SIG-M5 treated with dmso at 0.1 percent for 504 hours (cell line): ENCODE data around the gene ACTR1B.
"Not testable (repeated sequence)": the region's sequence is repeated elsewhere in the genome, so short reads cannot be mapped to it uniquely, and the experiment has no call there.

Experiments used
- DNase-seq: peaks from one replicate; lab custom pipeline; 2025; ENCODE audit not compliant: unreplicated experiment; lab: John Stamatoyannopoulos, UW

The ACTR1B gene

DNA sequence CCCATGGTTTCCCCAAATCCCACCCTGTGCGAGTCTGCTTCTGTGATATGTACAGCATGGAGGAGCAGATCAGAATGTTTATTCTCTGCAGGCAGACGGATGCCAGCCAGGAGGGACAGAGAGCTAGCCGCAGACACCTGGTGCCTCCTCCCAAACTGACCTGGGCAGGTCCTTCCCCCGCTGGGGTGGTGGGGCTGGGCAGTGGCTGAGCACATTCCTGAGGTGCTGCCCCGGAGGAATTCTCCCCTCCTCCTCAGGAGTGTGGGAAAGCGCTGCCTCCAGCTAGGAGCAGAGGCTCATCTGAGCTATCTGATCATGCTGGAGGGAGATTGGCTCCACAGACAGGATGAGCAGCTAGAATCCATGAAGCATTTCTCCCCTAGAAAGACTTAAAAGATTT is 27.3 kb upstream of the ACTR1B start:
- no peak for DNase-seq

DNA sequence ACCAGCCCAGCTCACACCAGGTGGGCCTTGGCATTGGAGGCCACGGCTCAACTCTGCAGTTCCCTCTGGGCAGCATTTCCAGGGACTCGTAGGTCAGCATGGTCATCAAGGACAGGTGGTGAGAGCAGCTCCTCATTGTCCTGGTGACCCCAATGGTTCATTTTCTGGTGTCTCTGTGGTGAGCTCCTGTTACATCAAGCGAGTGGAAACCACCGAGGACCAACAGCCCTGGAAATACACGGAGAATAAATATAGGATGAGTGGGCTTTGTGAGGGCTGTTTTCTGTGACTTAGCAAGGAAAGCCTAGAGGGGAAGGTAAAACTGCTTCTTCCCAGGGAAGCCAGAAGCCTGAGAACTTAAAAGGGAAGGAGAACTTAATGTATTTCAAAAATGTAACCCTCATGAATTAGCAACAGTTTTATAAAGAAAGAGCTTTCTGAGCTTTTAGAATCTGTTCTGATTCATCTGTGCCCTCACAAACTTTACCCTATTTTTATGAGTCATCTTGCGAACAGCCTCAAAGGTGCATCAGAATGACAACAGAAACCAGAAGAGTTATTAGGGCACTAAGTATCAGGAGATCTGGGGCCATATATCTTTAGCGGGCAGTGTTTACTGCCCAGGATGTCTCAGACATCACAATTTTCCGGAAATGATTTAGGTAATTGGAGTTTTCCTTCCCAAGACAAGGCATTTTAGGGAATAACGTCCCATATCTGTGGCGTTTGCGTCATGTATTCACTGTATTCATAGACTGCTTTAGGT is 24.4 kb upstream of the ACTR1B start:
- DNase-seq = no peak

DNA sequence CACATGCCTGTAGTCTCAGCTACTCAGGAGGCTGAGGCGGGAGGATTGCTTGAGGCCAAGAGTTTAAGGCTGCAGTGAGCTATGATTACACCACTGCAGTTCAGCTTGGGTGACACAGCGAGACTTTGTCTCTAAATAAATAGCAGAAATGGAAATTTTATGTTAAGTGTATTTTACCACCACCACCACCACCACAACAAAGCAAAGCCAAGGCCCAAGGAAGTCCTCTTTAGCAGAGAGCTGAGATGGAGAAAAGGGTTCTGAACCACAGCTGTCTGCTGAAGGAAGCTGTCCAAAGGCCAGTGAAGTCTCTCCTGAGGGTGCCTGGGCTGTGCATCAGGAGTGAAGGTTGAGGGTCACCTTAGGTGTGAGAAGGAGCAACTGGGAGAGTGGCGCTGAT is 23.4 kb upstream of the ACTR1B start:
- DNase-seq = not testable (repeated sequence)

DNA sequence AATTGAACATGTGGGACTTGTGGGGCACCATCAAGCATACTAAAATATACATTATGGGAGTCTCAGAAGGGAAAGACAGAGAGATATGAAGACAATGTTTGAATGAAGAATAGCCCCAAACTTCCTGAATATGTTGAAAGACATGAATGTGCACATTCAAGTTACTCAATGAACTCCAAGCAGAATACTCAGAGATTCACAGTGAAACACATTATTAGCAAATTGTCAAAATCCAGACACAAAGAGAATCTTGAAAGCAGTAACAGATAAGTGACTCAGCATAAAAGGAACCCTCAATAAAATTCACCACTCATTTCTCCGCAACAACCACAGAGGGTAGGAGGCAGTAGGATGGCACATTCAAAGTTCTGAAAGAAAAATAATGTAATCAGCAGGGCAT is 14.5 kb upstream of the ACTR1B start:
- DNase-seq = peak; percentile 85

DNA sequence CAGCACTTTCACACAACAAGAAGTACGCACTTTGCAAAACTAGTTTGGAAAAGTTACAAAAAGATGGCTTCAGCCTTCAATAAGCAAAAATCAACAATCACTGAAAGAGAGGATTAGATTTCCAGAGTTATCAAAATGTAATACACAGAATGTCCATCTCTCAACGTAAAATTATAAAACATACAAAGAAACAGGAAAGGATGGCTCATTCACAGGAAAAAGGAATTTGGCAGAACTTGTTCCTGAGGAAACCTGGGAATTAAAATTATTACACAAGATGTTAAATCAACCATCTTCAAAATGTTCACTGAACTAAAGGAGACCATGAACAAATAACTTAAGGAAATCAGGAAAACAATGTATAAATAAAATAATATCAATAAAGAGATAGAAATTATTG is 13.6 kb upstream of the ACTR1B start:
- DNase-seq = no peak

DNA sequence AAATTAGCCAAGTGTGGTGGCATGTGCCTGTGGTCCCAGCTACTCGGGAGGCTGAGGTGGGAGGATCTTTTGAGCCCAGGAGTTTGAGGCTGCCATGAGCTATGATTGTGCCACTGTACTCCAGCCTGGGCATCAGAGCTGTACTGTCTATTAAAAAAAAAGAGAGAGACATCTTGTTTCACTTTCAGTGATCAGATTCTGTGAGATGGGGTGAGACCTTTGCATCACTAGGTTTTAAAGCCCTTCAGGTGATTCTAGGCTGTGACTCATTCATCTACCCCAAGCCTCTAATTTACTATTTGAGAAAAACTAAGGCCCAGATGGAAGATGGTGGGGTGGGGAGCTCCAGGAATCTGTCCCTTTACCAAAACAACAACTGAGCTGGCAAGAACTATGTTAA is 12.8 kb upstream of the ACTR1B start:
- DNase-seq = no peak

DNA sequence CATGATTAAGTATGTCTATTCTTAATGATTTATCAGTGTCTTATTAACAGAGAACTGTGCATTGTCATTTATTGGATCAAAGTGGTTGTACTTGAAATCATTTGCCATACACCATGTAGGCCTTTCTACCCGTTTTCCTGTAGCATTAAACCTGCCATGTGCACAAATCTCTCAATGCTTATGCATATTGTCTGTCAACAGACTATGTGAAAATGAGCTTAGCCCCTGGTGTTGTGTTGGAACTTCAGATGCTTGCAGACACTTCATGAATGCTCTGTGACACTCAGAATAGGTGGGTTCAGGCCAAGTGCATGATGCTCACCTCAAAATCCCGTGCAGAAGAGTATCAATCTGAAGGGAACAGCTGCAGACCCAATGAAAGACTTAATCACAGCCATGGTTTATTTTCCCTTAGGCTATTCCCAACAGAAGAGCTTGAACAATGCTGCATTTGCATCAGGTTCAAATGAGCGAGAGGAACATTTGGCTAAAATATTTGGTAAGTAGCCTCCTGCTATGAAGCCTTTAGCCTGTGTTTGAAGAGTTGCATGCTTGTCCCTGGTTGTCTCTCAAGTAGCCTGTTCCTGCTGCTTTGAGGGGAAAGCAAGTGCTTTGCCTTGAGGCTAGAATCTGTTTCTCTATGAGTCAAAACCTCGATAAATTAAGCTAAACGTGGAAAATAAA is 11.7 kb upstream of the ACTR1B start:
- no peak for DNase-seq

DNA sequence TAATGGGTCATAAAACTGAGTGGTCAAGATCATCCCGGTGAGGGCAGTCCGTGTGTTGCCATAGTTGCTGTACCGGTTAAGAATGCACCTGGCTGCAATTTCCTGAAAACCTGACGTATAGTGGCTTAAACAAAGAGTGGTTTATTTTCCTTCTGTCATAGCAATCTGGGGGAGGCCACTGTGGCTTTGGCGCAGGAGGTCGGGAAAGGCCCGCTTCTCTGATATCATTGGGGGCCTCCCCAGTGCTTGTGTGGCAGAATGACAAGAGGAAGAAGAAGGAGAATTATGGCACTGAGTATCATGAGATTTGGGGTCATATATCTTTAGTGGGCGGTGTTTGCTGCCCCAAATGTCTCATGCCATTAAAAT is 10.1 kb upstream of the ACTR1B start:
- no peak for DNase-seq

DNA sequence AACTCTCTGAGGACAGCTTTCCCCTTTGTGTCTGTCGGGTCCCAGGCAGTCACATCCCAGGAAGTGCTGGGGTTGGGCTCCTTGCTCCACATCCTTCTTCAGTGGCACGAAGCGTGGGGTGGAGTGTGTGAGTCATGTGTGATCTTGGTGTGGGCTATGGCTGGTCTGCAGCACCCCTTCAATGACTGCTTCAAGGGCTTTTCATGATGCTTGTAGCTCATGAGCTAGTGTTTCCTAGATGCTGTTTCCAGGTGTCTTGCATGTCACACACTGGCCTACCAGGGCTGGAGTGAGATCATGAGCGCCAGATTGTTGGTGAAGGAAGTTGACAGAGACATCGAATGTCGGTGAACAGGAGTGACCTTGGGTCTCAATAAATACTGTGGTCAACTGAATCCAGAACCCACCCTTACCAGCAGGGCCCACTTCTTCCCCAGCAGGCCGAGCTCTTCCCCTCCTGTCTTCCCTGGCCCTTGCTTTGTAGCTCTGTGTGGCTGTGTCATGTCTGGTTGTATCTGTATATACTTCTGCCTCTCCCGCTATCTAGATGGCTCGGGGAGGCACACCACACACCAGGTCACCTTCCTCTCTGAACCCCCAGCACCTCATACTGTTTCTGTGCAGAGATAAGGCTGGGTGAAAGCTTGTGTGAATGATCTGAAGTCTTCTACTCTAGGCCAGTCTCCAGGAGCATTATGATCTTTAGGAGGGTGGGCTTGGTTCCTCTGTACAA is 9.5 kb upstream of the ACTR1B start:
- DNase-seq = no peak

DNA sequence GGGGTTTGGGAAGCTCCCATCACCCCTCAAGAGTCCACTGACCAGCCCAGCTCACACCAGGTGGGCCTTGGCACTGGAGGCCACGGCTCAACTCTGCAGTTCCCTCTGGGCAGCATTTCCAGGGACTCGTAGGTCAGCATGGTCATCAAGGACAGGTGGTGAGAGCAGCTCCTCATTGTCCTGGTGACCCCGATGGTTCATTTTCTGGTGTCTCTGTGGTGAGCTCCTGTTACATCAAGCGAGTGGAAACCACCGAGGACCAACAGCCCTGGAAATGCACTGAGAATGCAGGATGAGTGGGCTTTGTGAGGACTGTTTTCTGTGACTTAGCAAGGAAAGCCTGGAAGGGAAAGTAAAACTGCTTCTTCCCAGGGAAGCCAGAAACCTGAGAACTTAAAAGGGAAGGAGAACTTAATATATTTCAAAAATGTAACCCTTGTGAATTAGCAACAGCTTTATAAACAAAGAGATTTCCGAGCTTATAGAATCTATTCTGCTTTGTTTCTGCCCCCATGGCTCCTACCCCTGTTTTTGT is 8.8 kb upstream of the ACTR1B start:
- DNase-seq = not testable (repeated sequence)

DNA sequence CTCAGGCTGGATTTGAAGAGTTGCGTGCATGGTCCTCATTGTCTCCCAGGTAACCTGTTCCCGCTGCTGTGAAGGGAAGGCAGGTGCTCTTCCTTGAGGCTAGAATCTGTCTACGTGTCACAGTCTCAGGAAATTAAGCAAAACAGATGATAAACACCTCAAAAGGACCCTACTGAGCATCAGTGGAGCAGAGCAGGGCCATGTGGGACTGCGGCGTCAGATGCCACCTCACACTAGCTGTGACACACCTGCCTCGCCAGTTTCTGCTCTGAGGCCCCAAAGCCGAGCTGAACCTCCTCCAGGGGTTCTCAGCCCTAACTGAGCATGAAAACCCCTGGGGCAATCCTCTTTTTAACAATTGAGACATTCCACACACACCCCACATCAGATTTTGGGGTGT is 7.7 kb upstream of the ACTR1B start:
- no peak for DNase-seq

DNA sequence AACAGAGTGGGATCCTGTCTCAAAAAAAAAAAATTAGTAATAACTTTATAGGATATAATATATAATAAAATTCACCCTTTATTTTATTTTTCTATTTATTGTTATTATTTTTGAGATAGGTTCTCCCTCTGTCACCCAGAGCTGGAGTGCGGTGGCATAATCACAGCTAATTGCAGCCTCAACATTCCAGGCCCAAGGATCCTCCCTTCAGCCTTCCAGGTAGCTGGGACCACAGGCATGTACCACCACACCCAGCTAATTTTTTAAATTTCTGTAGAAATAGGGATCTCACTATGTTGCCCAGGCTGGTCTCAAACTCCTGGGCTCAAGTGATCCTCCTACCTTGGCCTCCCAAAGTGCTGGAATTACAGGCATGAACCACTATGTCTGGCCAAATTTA is 6.6 kb upstream of the ACTR1B start:
- DNase-seq = no peak

DNA sequence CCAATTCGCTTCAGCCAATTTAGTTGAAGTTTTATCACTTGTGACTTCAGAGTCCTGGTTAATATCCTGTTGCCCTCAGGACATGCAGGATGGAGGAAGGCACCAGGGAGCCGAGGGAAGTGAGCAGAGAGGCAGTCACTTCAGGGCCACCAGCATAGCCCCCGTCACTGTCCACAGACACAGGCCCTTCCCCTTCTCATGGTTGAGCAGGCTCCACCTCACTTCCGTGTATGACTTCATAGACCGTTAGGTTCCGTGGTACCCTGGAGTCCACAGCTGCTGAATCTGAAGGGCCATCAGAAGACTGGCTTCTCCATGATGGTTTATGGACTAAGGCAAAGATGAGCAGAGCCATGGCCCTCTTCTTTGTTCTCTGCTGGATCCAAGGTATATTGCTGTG is 5.6 kb upstream of the ACTR1B start, which contains the start of gene C2orf92:
TSS of gene C2orf92 (plus strand) at position 266 of the 400 bp plus-strand sequence. CDS start at position 342, 76 bp downstream.
- no peak for DNase-seq

DNA sequence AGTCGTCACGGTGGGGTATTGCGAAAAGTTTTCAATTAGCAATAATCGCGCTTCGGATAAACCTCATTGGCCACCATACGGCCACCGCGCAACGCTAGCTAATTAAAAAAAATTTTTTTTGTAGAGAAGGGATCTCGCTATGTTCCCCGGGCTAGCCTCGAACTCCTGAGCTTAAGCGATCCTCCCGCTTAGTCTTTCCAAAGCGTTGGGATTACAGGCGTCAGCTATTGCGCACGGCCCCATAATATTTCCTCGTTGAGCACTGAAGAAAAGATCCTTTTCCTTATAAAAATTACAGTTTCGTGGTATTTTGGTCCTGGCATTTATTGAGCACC is 759 bp upstream of the ACTR1B start:
- DNase-seq = no peak

DNA sequence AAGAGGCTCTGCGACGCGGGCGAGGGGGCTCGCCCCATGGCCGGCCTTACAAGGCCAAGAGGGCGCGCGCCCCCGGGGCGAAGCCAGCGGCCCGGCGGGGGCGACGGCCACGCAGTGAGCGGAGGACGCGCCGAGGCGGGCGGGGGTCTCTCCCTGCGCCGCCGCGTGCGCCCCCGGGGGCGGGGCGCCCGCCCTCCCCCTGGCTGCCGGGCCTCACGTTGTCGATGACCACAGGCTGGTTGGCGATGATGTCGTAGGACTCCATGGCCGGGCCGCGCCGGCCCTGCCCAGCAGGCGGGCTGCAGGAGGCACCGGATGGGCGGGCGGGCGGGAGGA is 250 bp downstream of the ACTR1B start:
- no peak for DNase-seq

DNA sequence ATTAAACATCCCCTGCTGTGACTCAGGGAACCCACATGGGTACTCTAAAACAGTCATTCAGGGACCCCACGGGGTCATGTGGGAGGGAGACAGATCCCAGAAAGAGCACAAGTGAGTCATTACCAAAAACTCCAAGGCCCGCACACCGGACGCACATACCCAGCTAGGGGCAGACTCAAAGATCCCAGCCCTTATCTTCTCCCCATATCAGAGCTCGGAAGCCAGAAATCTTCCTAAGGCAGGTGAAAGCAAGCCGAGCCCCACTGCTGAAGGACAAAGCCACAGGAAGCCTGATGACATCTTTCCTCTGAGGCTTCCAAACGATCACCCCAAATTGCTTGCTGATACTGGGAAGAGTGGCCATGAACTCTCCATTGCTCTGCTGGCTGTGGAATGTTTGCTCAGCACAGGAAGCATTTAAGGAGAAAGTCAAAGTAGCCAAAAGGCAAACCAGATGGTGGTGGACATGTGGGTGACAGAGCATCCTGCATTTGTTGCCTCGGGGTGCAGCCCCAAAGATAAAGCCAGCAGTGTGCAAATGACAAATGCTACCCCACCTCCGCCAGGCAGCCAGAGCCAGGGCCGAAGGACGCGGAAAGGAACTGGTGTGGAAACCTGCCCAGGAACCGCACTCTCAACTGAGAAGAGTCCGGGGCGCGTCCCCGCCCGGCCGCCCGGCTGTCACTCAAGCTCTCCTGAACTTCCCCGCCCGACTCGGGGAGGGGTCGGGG is 784 bp downstream of the ACTR1B start:
- DNase-seq = peak; percentile 87

DNA sequence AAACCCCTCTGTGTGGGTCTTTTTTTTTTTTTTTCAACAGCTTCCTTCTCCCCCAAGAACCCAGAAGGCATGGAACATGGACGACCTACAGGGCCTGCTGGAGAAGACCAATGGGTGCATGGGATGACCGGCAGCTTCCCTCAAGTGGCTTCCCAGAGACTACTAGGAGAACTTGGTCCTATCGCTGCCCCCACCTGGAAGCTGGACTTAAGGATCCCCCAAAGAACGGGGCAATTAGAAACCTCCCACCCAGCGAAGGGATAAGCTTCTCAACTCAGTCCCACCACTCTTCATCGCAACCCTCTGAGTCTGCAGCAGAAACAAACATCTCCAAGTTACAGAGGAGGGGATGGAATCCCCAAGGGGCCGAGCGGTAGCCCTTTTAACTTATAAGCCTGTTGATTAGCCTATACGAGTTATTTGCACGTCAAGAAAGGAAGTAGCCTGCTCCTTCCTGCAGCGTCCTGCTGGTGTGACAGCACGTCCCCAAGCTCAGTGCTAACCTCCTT is 1.4 kb downstream of the ACTR1B start:
- no peak for DNase-seq

DNA sequence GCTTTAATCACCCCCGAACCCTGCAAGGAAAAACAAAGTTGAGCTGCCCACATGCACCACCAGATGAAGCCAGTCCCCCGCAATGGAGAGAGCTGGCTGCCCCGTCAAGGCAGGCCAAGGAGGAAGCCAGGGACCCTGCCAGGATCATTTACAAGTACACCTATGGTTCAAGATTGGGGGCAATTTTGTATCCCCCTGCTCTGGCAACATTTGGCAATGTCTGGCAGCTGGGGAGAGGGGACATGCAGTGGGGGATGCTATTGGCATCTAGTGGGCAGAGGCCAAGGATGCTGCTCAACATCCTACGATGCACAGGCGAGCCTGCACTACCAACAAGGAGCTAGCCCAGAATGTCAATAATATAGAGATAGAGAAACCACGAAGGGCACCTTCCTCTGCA is 1.9 kb downstream of the ACTR1B start:
- no peak for DNase-seq

DNA sequence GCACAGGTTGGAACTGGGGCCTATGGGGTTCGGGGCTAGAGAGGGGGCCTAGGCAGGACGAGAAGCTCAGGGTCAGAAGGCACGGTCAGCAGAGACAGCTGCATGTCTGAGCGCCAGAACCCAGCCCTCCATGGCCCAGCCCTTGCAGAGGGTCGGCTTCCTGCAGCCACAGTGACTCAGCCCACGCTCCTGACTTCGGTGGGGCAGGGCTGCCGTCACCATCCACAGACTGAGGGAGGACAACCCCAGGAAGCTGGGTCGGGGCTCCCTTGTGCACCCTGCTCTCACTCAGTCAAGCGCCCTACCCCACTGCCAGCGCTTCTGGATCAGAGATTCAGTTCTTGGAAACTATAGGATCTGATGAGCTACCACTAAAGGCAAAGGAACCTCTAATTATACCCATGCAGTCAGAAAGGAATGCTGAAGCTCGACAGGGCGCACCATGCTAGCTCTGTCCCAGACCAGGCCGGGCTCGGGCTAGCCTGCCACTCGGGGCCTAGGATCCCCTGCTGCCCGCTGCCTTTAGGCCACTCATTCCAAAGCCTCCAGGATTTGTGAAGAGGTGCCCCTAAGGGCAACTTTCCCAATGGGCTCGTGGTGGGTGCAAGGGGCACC is 3.0 kb downstream of the ACTR1B start:
- DNase-seq = no peak

DNA sequence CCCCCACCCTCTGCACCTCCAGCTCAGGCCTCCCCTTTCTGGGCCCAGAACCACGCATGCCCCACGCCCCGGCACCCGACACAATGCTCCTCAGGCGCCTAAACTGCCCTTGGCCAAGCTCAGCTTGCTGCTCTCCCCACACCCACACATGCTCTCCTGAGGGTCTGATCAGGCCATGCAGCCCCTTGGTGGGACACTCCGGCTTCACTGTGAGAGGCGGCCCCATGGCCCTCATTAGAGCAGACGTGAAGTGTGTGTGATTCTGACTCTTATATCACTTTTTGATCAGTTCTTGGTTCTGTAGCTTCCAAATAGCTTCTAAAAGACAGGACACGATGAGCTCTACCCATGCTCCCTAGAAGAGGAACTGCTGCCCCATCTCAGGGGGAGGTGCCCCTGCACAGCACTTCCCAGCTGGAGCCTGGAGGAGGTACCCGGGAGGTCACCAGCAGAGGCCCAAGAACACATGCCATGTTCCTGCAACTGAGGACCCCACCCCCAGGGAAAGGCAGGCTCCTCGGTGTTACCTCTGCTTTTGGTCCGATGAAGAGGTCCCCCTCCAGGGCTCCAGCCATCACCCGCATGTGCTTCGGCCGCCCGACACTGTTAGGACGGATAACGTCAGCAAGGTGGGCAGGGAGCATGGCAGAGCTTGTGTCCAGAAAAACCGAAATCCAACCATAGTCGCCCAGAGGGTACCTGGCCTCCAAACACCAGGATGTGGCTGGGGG is 3.6 kb downstream of the ACTR1B start:
- DNase-seq = no peak
